Measurements from ENCODE around the gene CA5B. TPM values are rescaled to one million over a fixed set of nuclear protein-coding genes. Genes with fewer than 3 reads are reported as not detected.
"Not testable (repeated sequence)": the region's sequence is repeated elsewhere in the genome, so short reads cannot be mapped to it uniquely, and the experiment has no call there.

CA5B gene
- total and polyA plus RNA-seq, 4 donors, result 3.0 to 46.4 (median 19.7) TPM

- WGBS, 2 donors, result 43 to 64% methylated on average over 1 of the region's 1 CpG
- Histone ChIP-seq H3K4me1 (ENCODE audit: control insufficient read depth in 1 of 2, insufficient read depth in 2 of 2, low read length in 2 of 2) (no peaks in the 10 kb centered on the region), H3K36me3 (ENCODE audit: control insufficient read depth in 1 of 2, insufficient read depth in 2 of 2, low read length in 1 of 2) (no peaks in the 10 kb centered on the region), H3K27ac (ENCODE audit: low read depth in 1 of 2, low read length in 2 of 2) (no peak overlapping the region), H3K9me3 (ENCODE audit: control insufficient read depth, low read length) (no peaks in the 10 kb centered on the region), H3K27me3 (ENCODE audit: control insufficient read depth in 1 of 2, insufficient read depth in 2 of 2, low read length in 1 of 2) (no peaks in the 10 kb centered on the region), H3K4me3 (ENCODE audit: low read length in 2 of 2) (no peak overlapping the region)
- ATAC-seq (ENCODE audit: low FRiP score), result no peak
- no peak for DNase-seq
- intact Hi-C loops (cut with DNase I), result no loop called here
These were observed 78.4 kb downstream of the CA5B start for GRCh38 chrX:15816438-15816809.

- no peak overlapping the region for H3K27ac ChIP-seq (ENCODE audit: low read depth in 1 of 2, low read length in 2 of 2)
- no peak overlapping the region for H3K4me3 ChIP-seq (ENCODE audit: low read length in 2 of 2)
- H3K27me3 ChIP-seq (ENCODE audit: control insufficient read depth in 1 of 2, insufficient read depth in 2 of 2, low read length in 1 of 2), result no peaks in the 10 kb centered on the region
- DNase-seq (no peak), ATAC-seq (ENCODE audit: low FRiP score) (no peak)
- intact Hi-C loops (cut with DNase I), result no loop called here
- WGBS, 2 donors, result 56 to 78% methylated on average over 4 of the region's 4 CpGs
- H3K9me3 ChIP-seq (ENCODE audit: control insufficient read depth, low read length), result no peaks in the 10 kb centered on the region
- H3K4me1 ChIP-seq (ENCODE audit: control insufficient read depth in 1 of 2, insufficient read depth in 2 of 2, low read length in 2 of 2), result no peaks in the 10 kb centered on the region
- H3K36me3 ChIP-seq (ENCODE audit: control insufficient read depth in 1 of 2, insufficient read depth in 2 of 2, low read length in 1 of 2), result no peaks in the 10 kb centered on the region
These were observed 78.8 kb downstream of the CA5B start for GRCh38 chrX:15816886-15817285.

- intact Hi-C loops (cut with DNase I), result no loop called here
- no peaks in the 10 kb centered on the region for H3K27me3 ChIP-seq (ENCODE audit: control insufficient read depth in 1 of 2, insufficient read depth in 2 of 2, low read length in 1 of 2)
- DNase-seq (no peak), ATAC-seq (ENCODE audit: low FRiP score) (no peak)
- H3K27ac ChIP-seq (ENCODE audit: low read depth in 1 of 2, low read length in 2 of 2), result no peak overlapping the region
- no peaks in the 10 kb centered on the region for H3K4me1 ChIP-seq (ENCODE audit: control insufficient read depth in 1 of 2, insufficient read depth in 2 of 2, low read length in 2 of 2)
- no peaks in the 10 kb centered on the region for H3K9me3 ChIP-seq (ENCODE audit: control insufficient read depth, low read length)
- H3K36me3 ChIP-seq (ENCODE audit: control insufficient read depth in 1 of 2, insufficient read depth in 2 of 2, low read length in 1 of 2), result no peaks in the 10 kb centered on the region
- WGBS, 2 donors, result 83 to 87% methylated on average over 14 of the region's 14 CpGs
- H3K4me3 ChIP-seq (ENCODE audit: low read length in 2 of 2), result no peak overlapping the region
These were observed 82.3 kb downstream of the CA5B start for GRCh38 chrX:15820106-15821073.

- intact Hi-C loops (cut with DNase I), result no loop called here
- H3K4me3 ChIP-seq (ENCODE audit: low read length in 2 of 2), result no peak overlapping the region
- no peaks in the 10 kb centered on the region for H3K9me3 ChIP-seq (ENCODE audit: control insufficient read depth, low read length)
- H3K27me3 ChIP-seq (ENCODE audit: control insufficient read depth in 1 of 2, insufficient read depth in 2 of 2, low read length in 1 of 2), result no peaks in the 10 kb centered on the region
- H3K27ac ChIP-seq (ENCODE audit: low read depth in 1 of 2, low read length in 2 of 2), result no peak overlapping the region
- no peaks in the 10 kb centered on the region for H3K4me1 ChIP-seq (ENCODE audit: control insufficient read depth in 1 of 2, insufficient read depth in 2 of 2, low read length in 2 of 2)
- WGBS, 2 donors, result 92 to 93% methylated on average over 23 of the region's 23 CpGs
- no peaks in the 10 kb centered on the region for H3K36me3 ChIP-seq (ENCODE audit: control insufficient read depth in 1 of 2, insufficient read depth in 2 of 2, low read length in 1 of 2)
- no peak for DNase-seq
- ATAC-seq (ENCODE audit: low FRiP score), result no peak
These were observed 84.9 kb downstream of the CA5B start for GRCh38 chrX:15822922-15823321.

GRCh38 chrX:15825936-15826335 lies 87.9 kb downstream of the CA5B start:
- no peaks in the 10 kb centered on the region for H3K36me3 ChIP-seq (ENCODE audit: control insufficient read depth in 1 of 2, insufficient read depth in 2 of 2, low read length in 1 of 2)
- ATAC-seq (ENCODE audit: low FRiP score), result no peak
- no peak overlapping the region for H3K27ac ChIP-seq (ENCODE audit: low read depth in 1 of 2, low read length in 2 of 2)
- intact Hi-C loops (cut with DNase I), result no loop called here
- no peaks in the 10 kb centered on the region for H3K27me3 ChIP-seq (ENCODE audit: control insufficient read depth in 1 of 2, insufficient read depth in 2 of 2, low read length in 1 of 2)
- H3K4me1 ChIP-seq (ENCODE audit: control insufficient read depth in 1 of 2, insufficient read depth in 2 of 2, low read length in 2 of 2), result no peaks in the 10 kb centered on the region
- no peaks in the 10 kb centered on the region for H3K9me3 ChIP-seq (ENCODE audit: control insufficient read depth, low read length)
- no peak overlapping the region for H3K4me3 ChIP-seq (ENCODE audit: low read length in 2 of 2)
- no peak for DNase-seq
- 65 to 82% methylated on average over 5 of the region's 5 CpGs for WGBS, 2 donors

- Histone ChIP-seq H3K9me3 (ENCODE audit: control insufficient read depth, low read length) (no peaks in the 10 kb centered on the region), H3K27ac (ENCODE audit: low read depth in 1 of 2, low read length in 2 of 2) (no peak overlapping the region), H3K4me1 (ENCODE audit: control insufficient read depth in 1 of 2, insufficient read depth in 2 of 2, low read length in 2 of 2) (no peaks in the 10 kb centered on the region), H3K27me3 (ENCODE audit: control insufficient read depth in 1 of 2, insufficient read depth in 2 of 2, low read length in 1 of 2) (no peaks in the 10 kb centered on the region), H3K4me3 (ENCODE audit: low read length in 2 of 2) (no peak overlapping the region), H3K36me3 (ENCODE audit: control insufficient read depth in 1 of 2, insufficient read depth in 2 of 2, low read length in 1 of 2) (no peaks in the 10 kb centered on the region)
- WGBS, 2 donors, result 70 to 81% methylated on average over 1 of the region's 1 CpG
- intact Hi-C loops (cut with DNase I), result no loop called here
- no peak for DNase-seq
- ATAC-seq (ENCODE audit: low FRiP score), result no peak
These were observed 91.1 kb downstream of the CA5B start for GRCh38 chrX:15829217-15829616.

GRCh38 chrX:15831347-15831746 lies 93.3 kb downstream of the CA5B start:
- H3K9me3 ChIP-seq (ENCODE audit: control insufficient read depth, low read length); intact Hi-C loops (cut with DNase I); H3K36me3 ChIP-seq (ENCODE audit: control insufficient read depth in 1 of 2, insufficient read depth in 2 of 2, low read length in 1 of 2); ATAC-seq (ENCODE audit: low FRiP score); H3K4me3 ChIP-seq (ENCODE audit: low read length in 2 of 2); DNase-seq; H3K4me1 ChIP-seq (ENCODE audit: control insufficient read depth in 1 of 2, insufficient read depth in 2 of 2, low read length in 2 of 2); H3K27me3 ChIP-seq (ENCODE audit: control insufficient read depth in 1 of 2, insufficient read depth in 2 of 2, low read length in 1 of 2); H3K27ac ChIP-seq (ENCODE audit: low read depth in 1 of 2, low read length in 2 of 2): not testable (repeated sequence)
- no CpG with 5 or more reads among the region's 2 CpGs for WGBS, 2 donors

- 76 to 78% methylated on average over 3 of the region's 3 CpGs for WGBS, 2 donors
- intact Hi-C loops (cut with DNase I), result no loop called here
- no peak overlapping the region for H3K27ac ChIP-seq (ENCODE audit: low read depth in 1 of 2, low read length in 2 of 2)
- no peaks in the 10 kb centered on the region for H3K9me3 ChIP-seq (ENCODE audit: control insufficient read depth, low read length)
- H3K4me3 ChIP-seq (ENCODE audit: low read length in 2 of 2), result no peak overlapping the region
- no peaks in the 10 kb centered on the region for H3K27me3 ChIP-seq (ENCODE audit: control insufficient read depth in 1 of 2, insufficient read depth in 2 of 2, low read length in 1 of 2)
- DNase-seq (no peak), ATAC-seq (ENCODE audit: low FRiP score) (no peak)
- H3K4me1 ChIP-seq (ENCODE audit: control insufficient read depth in 1 of 2, insufficient read depth in 2 of 2, low read length in 2 of 2), result no peaks in the 10 kb centered on the region
- H3K36me3 ChIP-seq (ENCODE audit: control insufficient read depth in 1 of 2, insufficient read depth in 2 of 2, low read length in 1 of 2), result no peaks in the 10 kb centered on the region
These were observed 96.0 kb downstream of the CA5B start for GRCh38 chrX:15834053-15834452.

All from aorta (tissue), 5 donors.